Adrenal gland (tissue), 12 donors: Measurements from ENCODE around the gene BABAM2. TPM values are rescaled to one million over a fixed set of nuclear protein-coding genes. Genes with fewer than 3 reads are reported as not detected.

Experiments
- DNase-seq, 7 donors: peaks; one replicate each; pipeline ENCODE4 v3.0.0-alpha.2; 2019 to 2020
- H3K27ac ChIP-seq, 5 donors: fragments of 200-600 bp; sonication (generic) in 4 of 5; 1 replicate in 3 of 5; 2 replicates in 2 of 5; pipeline versions ENCODE4 v1.5.1 to v1.8.0; 2016 to 2020; ENCODE audit warnings: mild to moderate bottlenecking in 1 of 5
- H3K27me3 ChIP-seq: fragments of 200-600 bp; 2 replicates; pipeline ENCODE4 v1.8.0; 2021
- H3K36me3 ChIP-seq, 2 donors: fragments of 200-600 bp; replicated peaks in 1 of 2; 1 replicate in 1 of 2; 2 replicates in 1 of 2; pipeline versions ENCODE4 v1.5.1 to v1.8.0; 2018 to 2022
- H3K4me1 ChIP-seq, 2 donors: fragments of 200-600 bp; replicated peaks in 1 of 2; 1 replicate in 1 of 2; 2 replicates in 1 of 2; pipeline versions ENCODE4 v1.5.1 to v1.8.0; 2018 to 2021
- H3K4me3 ChIP-seq, 4 donors: fragments of 200-600 bp; sonication (generic) in 3 of 4; one replicate each; pipeline ENCODE4 v1.5.1; 2016 to 2018
- H3K9me3 ChIP-seq, 3 donors: fragments of 200-600 bp; sonication (generic) in 1 of 3; replicated peaks in 1 of 3; 1 replicate in 2 of 3; 2 replicates in 1 of 3; pipeline versions ENCODE4 v1.5.1 to v1.8.0; 2016 to 2021
- CTCF ChIP-seq, 6 experiments: fragments of 450-650 bp in 4 of 6; fragments of 200-600 bp in 2 of 6; sonication (generic) in 1 of 6; IDR thresholded peaks; 1 replicate in 5 of 6; 2 replicates in 1 of 6; pipeline versions ENCODE4 v1.5.1 to v1.8.0; 2016 to 2021; ENCODE audit warnings: antibody characterized with exemption in 6 of 6, mild to moderate bottlenecking in 2 of 6, moderate library complexity in 1 of 6
- POLR2A ChIP-seq, 2 donors: fragments of 450-650 bp; IDR thresholded peaks; one replicate each; pipeline ENCODE4 v1.6.1; 2017; ENCODE audit warnings: antibody characterized with exemption in 2 of 2, mild to moderate bottlenecking in 2 of 2, moderate library complexity in 1 of 2
- WGBS, 4 donors: extraction: QIAGEN DNeasy Blood & Tissue Kit in 2 of 4; methylation state at CpG; one replicate each; pipeline versions ENCODE4 v1.1.5 to v1.1.7; 2013 to 2017; 5-methylcytosine and 5-hydroxymethylcytosine counted together
- intact Hi-C, 2 donors: fragments of 100-400 bp; cut with DNase I; formaldehyde crosslinking; loops; one replicate each; pipeline versions ENCODE4 v1.14.1 to v1.15.0; 2022 to 2023
- polyA plus RNA-seq, 3 donors: library from polyadenylated mRNA; stranded (reverse); fragments of 200-250 nt in 2 of 3; fragments of 350-450 nt in 1 of 3; fragmentation: Illumina TruSeq in 1 of 3; extraction: RNeasy Lipid Tissue Mini Kit (QIAGEN cat#74804) in 1 of 3; gene quantifications; one replicate each; pipeline ENCODE4 v1.2.3, GENCODE V29; 2013 to 2014
- total RNA-seq, 9 donors: library from RNA; depleted of rRNA in 4 of 9; stranded (reverse); fragments of >200 nt in 4 of 9; fragments of 120-200 nt in 1 of 9; fragmentation: NEBNext Ultra II Directional in 1 of 9; extraction: Animal tissue kit (Norgen Biotek cat#: 25700) in 1 of 9; gene quantifications; one replicate each; pipeline versions ENCODE4 v1.1.0 to v1.2.4, GENCODE V29; 2013 to 2023
- donor health status: healthy with polysubstance abuse.
- donor health status: Bipolar disorder and iron deficiency.
- donor health status: DM: yes; HTN: yes; CAD: no.
- donor health status: DM: no; HTN: no; CAD: no.
- donor health status: DM: no; HTN: no; CAD: no.
- donor health status: DM: yes; HTN: yes; CAD: no.

The BABAM2 gene
- total and polyA plus RNA-seq, 12 donors, result 88.2 to 925 (median 357) TPM

GRCh38 chr2:28052691-28053090 is 162.2 kb downstream of the BABAM2 start:
- intact Hi-C loops, result no loop called here
- Histone ChIP-seq H3K27me3 (no peaks in the 10 kb centered on the region), H3K9me3 (no peaks in the 10 kb centered on the region), H3K4me1 (peaks cover 4 to 47% of the 10 kb centered on the region in 2 donors), H3K36me3 (no peaks in the 10 kb centered on the region), H3K4me3 (no peak overlapping the region), H3K27ac (peak overlapping the region in 1 of 5 donors; percentile 4)
- whole genome bisulfite sequencing, 4 donors, result 51 to 70% (median 62%) methylated on average over 1 of the region's 1 CpG
- DNase-seq, result no peak
- TF ChIP-seq CTCF (IDR thresholded peaks at IDR 0.05), result no peak
- TF ChIP-seq POLR2A (IDR thresholded peaks at IDR 0.05), result no peak

GRCh38 chr2:28053597-28053996 is 163.1 kb downstream of the BABAM2 start:
- H3K27ac ChIP-seq, result no peak overlapping the region
- no peaks in the 10 kb centered on the region for H3K36me3 ChIP-seq
- peaks cover 0 to 38% of the 10 kb centered on the region in 2 donors for H3K4me1 ChIP-seq
- no peaks in the 10 kb centered on the region for H3K9me3 ChIP-seq
- intact Hi-C loops, result no loop called here
- no peaks in the 10 kb centered on the region for H3K27me3 ChIP-seq
- H3K4me3 ChIP-seq, result no peak overlapping the region
- TF ChIP-seq CTCF (IDR thresholded peaks at IDR 0.05) (no peak), POLR2A (IDR thresholded peaks at IDR 0.05) (no peak)
- no peak for DNase-seq
- WGBS, 4 donors, result 64 to 83% (median 79%) methylated on average over 2 of the region's 2 CpGs

DNA sequence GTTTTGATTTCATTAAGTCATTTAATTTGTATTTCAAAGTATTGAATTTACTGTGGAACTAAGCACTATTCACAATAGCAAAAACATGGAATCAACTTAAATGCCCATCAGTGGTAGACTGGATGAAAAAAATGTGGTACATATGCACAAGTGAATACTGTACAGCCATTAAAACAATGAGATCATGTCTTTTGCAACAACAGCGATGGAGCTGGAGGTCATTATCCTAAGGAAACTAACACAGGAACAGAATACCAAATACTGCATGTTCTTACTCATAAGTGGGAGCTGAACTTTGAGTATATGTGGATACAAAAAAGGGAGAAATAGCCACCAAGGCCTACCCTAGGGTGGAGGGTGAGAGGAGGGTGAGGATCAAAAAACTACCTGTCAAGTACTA is 164.4 kb downstream of the BABAM2 start:
- no peak for TF ChIP-seq POLR2A (IDR thresholded peaks at IDR 0.05)
- TF ChIP-seq CTCF (IDR thresholded peaks at IDR 0.05), result no peak
- 78 to 86% (median 81%) methylated on average over 1 of the region's 1 CpG for WGBS, 4 donors
- no peak overlapping the region for H3K4me3 ChIP-seq
- intact Hi-C loops, result no loop called here
- DNase-seq, result no peak
- peaks cover 0 to 28% of the 10 kb centered on the region in 2 donors for H3K4me1 ChIP-seq
- peaks cover 0 to 5% of the 10 kb centered on the region in 2 donors for H3K36me3 ChIP-seq
- H3K27ac ChIP-seq, result no peak overlapping the region
- no peaks in the 10 kb centered on the region for H3K27me3 ChIP-seq
- H3K9me3 ChIP-seq, result no peaks in the 10 kb centered on the region

DNA sequence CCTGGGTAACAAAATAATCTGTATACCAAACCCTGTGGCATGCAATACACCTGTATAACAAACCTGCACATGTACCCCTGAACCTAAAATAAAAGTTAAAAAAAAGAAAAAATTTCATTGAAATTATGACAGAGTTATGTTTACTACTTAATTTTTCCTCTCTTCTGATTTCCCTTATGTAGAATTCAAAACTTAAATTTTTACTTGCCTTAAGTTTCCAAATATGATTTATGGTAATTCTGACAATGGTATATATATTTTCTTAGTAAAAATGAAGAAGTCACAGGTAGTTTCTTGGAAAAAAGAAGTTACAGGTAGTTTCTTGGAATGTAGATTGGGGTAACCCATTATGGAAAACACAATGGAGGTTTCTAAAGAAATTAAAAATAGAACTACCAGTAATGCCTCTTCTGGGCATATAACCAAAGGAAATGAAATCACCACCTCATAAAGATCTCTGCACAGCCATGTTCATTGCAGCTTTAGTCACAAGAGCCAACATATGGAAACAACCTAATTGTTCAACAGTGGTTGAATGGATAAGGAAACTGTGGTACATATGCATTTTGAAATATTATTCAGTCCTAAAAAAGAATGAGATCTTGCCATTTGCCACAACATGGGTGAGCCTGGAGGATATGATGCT is 164.9 kb downstream of the BABAM2 start:
- no peaks in the 10 kb centered on the region for H3K9me3 ChIP-seq
- TF ChIP-seq POLR2A (IDR thresholded peaks at IDR 0.05) (no peak), CTCF (IDR thresholded peaks at IDR 0.05) (no peak)
- peaks cover 0 to 22% of the 10 kb centered on the region in 2 donors for H3K4me1 ChIP-seq
- intact Hi-C loops, result no loop called here
- no peak for DNase-seq
- no peak overlapping the region for H3K4me3 ChIP-seq
- H3K27me3 ChIP-seq, result no peaks in the 10 kb centered on the region
- H3K36me3 ChIP-seq, result peaks cover 0 to 5% of the 10 kb centered on the region in 2 donors
- H3K27ac ChIP-seq, result no peak overlapping the region
